WTC11 (cell line): ENCODE measurements around the gene RAI1. TPM values are rescaled to one million over a fixed set of nuclear protein-coding genes. Genes with fewer than 3 reads are reported as not detected.

Experiments
- ATAC-seq: fragments of 200-7000 bp; cut with Tn5 transposase; 2 replicates; pipeline ENCODE4 v1.10.0; 2021; ENCODE audit warnings: mild to moderate bottlenecking, moderate library complexity
- CTCF ChIA-PET: fragments of 300-600 bp; sonication (Branson Sonifier 250); formaldehyde crosslinking; loops from one replicate; lab custom pipeline; 2021; ENCODE audit warnings: antibody characterized with exemption; lab: Charles Lee
- POLR2A ChIA-PET: fragments of 350-600 bp; sonication (Branson Sonifier 250); formaldehyde crosslinking; loops from one replicate; lab custom pipeline; 2021; ENCODE audit warnings: antibody characterized with exemption; lab: Charles Lee
- DNase-seq: peaks from one replicate; pipeline ENCODE4 v3.0.0; 2021; ENCODE audit warnings: low spot score
- H3K27ac Mint-ChIP-seq: 2 replicates; pipeline ENCODE4 v1.8.0; 2021; ENCODE audit warnings: mixed read lengths
- H3K27me3 Mint-ChIP-seq: 2 replicates; pipeline ENCODE4 v1.8.0; 2021; ENCODE audit warnings: low read depth, mild to moderate bottlenecking, moderate library complexity, mixed read lengths
- H3K36me3 Mint-ChIP-seq: 2 replicates; pipeline ENCODE4 v1.8.0; 2021; ENCODE audit warnings: mixed read lengths
- H3K4me1 Mint-ChIP-seq: 2 replicates; pipeline ENCODE4 v1.8.0; 2022; ENCODE audit warnings: mixed read lengths
- H3K4me3 Mint-ChIP-seq: 2 replicates; pipeline ENCODE4 v1.8.0; 2021; ENCODE audit warnings: mild to moderate bottlenecking, moderate library complexity, mixed read lengths
- H3K9me3 Mint-ChIP-seq: 2 replicates; pipeline ENCODE4 v1.8.0; 2021; ENCODE audit warnings: mixed read lengths
- CREM ChIP-seq: sonication (generic); formaldehyde crosslinking; IDR thresholded peaks from 2 replicates; pipeline ENCODE4 v1.8.1; 2022; ENCODE audit warnings: mild to moderate bottlenecking, missing genetic modification reagents, moderate library complexity
- ETV6 ChIP-seq: sonication (generic); formaldehyde crosslinking; IDR thresholded peaks from 2 replicates; pipeline ENCODE4 v1.8.1; 2022; ENCODE audit warnings: mild to moderate bottlenecking, missing genetic modification reagents
- FOXK1 ChIP-seq: sonication (generic); formaldehyde crosslinking; IDR thresholded peaks from 2 replicates; pipeline ENCODE4 v1.8.0; 2022; ENCODE audit warnings: mild to moderate bottlenecking, moderate library complexity, missing genetic modification reagents
- GABPB1 ChIP-seq: sonication (generic); formaldehyde crosslinking; IDR thresholded peaks from 2 replicates; pipeline ENCODE4 v1.8.1; 2023; ENCODE audit warnings: mild to moderate bottlenecking, missing genetic modification reagents
- GRHL2 ChIP-seq: fragments of 250-450 bp; sonication (Bioruptor Pico); IDR thresholded peaks from 2 replicates; pipeline ENCODE4 v1.8.0; 2022; ENCODE audit warnings: mild to moderate bottlenecking, moderate library complexity; ENCODE audit not compliant: insufficient replicate concordance, severe bottlenecking
- NR3C1 ChIP-seq: sonication (generic); formaldehyde crosslinking; conservative IDR thresholded peaks from 2 replicates; pipeline ENCODE4 v1.8.1; 2023; ENCODE audit warnings: low read depth, mild to moderate bottlenecking, missing genetic modification reagents
- SP1 ChIP-seq: sonication (generic); formaldehyde crosslinking; conservative IDR thresholded peaks from 2 replicates; pipeline ENCODE4 v1.8.1; 2022; ENCODE audit warnings: missing genetic modification reagents
- ZNF263 ChIP-seq: sonication (generic); formaldehyde crosslinking; IDR thresholded peaks from 2 replicates; pipeline ENCODE4 v1.8.1; 2022; ENCODE audit warnings: low read depth, mild to moderate bottlenecking, moderate library complexity, missing genetic modification reagents
- ZNF423 ChIP-seq: fragments of 250-450 bp; sonication (Bioruptor Pico); IDR thresholded peaks from 2 replicates; pipeline ENCODE4 v2.1.2; 2022; ENCODE audit warnings: mild to moderate bottlenecking, moderate library complexity
- total RNA-seq: library from RNA; stranded (reverse); gene quantifications from 3 replicates; pipeline ENCODE4 v1.2.3, GENCODE V29; 2021

The RAI1 gene
- total RNA-seq, 1 experiment from 2014 or later, result 12.7 TPM

DNA sequence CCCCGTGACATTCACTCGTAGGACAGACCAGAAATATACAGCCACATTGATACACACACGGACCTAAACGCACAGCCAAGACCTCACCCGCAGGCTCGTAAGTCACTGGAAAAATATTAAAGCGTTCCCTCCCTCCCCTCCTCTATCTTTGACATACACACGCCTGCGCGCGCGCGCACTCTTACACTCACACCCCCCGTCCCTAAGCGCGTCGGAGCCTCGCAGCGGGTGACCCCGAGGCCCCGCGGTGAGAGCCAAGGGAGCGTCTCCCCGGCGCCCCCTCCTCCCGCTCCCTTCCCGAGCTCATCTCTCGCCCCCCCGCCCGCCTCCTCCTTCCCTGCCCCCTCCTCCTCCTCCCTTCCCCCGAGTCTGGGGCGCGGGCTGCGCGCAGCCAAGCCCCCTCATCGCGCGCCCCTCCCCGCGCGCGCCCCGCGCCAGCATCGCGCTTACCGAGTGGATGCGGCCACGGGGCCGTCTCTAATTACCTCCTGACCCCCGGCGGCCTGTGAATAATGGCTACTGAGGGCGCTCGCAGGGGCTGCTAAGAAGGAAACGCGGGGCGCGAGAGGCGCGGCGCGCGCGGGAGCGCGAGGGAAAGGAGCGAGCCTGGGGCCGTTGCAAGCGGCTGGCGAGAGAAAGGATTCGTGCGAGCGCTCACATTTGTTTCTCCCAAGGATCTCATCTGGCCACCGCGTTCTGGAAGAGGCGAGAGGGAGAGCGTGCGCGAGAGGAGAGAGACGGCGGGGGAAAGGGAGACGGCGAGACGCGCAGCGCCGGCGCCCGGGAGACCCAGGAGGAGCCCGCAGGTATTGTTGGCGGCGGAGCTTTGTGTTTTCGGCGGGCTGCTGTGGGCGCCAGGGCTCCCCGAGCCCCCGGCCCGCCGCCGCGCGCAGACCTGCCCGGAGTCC, 42.4 kb downstream of the RAI1 start:
- Mint-ChIP-seq H3K27me3 (peaks cover 98% of the 10 kb centered on the region), H3K36me3 (no peaks in the 10 kb centered on the region), H3K9me3 (no peaks in the 10 kb centered on the region), H3K4me3 (peak overlapping the region; percentile 81), H3K4me1 (peaks cover 43% of the 10 kb centered on the region), H3K27ac (no peak overlapping the region)
- POLR2A ChIA-PET, result interaction anchor here (1.2 kb wide), 1 partner anchor 18 kb away, joined by 3 read pairs; no protein-coding TSS in a partner anchor
- DNase-seq (peak; percentile 57), ATAC-seq (peak; percentile 3; the same call in 1 of the 2 replicates)
- CTCF ChIA-PET, result interaction anchor here (0.6 to 2.2 kb wide), 5 partner anchors 16 to 227 kb away, joined by 3 to 9 read pairs (median 5); partner anchors contain the start of gene RASD1
- no peak for TF ChIP-seq NR3C1 (CRISPR knock-in tag)
- TF ChIP-seq ZNF423 (CRISPR knock-in tag), result peak; percentile 47; the same call in 1 of the 2 replicates
- no peak for TF ChIP-seq CREM (CRISPR knock-in tag)
- no peak for TF ChIP-seq SP1

GRCh38 chr17:17724307-17725010, 43.2 kb downstream of the RAI1 start:
- ATAC-seq, result peak; percentile 54
- TF ChIP-seq FOXK1 (CRISPR knock-in tag), result 0 out of 2 replicates have a peak, but pooled peaks have one; percentile 38
- 0 out of 2 replicates have a peak, but pooled peaks have one; percentile 38 for TF ChIP-seq SP1
- no peak for TF ChIP-seq GABPB1 (CRISPR knock-in tag)
- peaks cover 98% of the 10 kb centered on the region for H3K27me3 Mint-ChIP-seq
- CTCF ChIA-PET, result interaction anchor here (0.6 to 2.2 kb wide), 11 partner anchors 11 to 228 kb away, joined by 3 to 10 read pairs (median 3); partner anchors contain the start of gene RASD1
- H3K9me3 Mint-ChIP-seq, result no peaks in the 10 kb centered on the region
- no peak overlapping the region for H3K27ac Mint-ChIP-seq
- H3K36me3 Mint-ChIP-seq, result no peaks in the 10 kb centered on the region
- peak overlapping the region; percentile 81 for H3K4me3 Mint-ChIP-seq
- H3K4me1 Mint-ChIP-seq, result peaks cover 43% of the 10 kb centered on the region
- DNase-seq, result peak; percentile 66
- POLR2A ChIA-PET, result interaction anchor here (0.7 to 1.1 kb wide), 2 partner anchors 29 to 132 kb away, joined by 3 read pairs; no protein-coding TSS in a partner anchor

DNA sequence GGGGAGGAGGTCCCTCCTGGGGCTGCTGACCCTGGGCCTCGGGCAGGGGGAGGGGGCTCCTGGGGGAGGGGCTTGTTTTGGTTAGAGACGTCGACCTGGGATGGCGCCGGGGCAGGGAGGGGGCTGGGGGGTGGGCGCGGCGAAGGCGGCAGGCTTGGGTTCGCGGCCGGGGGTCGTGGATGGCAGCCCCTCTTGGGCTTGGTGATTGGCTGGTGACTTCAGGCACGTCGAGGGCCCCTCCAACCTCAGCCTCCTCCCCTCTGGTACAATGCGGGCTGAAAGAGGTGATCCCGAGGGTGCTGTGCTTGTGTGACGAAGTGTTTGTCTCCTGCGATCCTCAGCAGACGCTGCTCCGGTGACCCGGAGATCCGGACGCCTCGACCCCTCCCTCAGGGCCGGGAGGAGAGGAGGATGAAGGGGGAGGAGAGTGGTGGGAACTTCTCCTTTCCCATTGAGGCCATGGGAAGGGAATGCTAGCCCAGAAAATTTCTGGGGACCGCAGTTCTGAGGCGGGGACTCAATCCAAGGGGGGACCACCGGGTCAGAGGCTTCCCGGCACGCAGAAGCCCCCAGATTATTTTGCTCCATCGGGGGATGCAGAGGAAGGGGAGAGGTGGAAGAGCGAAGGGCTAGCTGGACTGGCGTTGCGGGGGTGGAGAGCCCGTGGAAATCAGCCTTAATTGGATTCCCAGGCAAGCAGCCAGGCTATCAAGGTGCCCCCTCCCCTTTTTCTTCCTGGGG, 43.9 kb downstream of the RAI1 start:
- POLR2A ChIA-PET, result interaction anchor here (0.6 to 1.1 kb wide), 3 partner anchors 30 to 491 kb away, joined by 3 read pairs; no protein-coding TSS in a partner anchor
- peak; percentile 63 for DNase-seq

GRCh38 chr17:17725752-17726457, 44.6 kb downstream of the RAI1 start:
- peak overlapping the region; percentile 81 for H3K4me3 Mint-ChIP-seq
- H3K27ac Mint-ChIP-seq, result no peak overlapping the region
- H3K9me3 Mint-ChIP-seq, result no peaks in the 10 kb centered on the region
- ChIA-PET CTCF (interaction anchor here (0.9 to 1.8 kb wide), 5 partner anchors 12 to 55 kb away, joined by 3 to 10 read pairs (median 3); no protein-coding TSS in a partner anchor), POLR2A (interaction anchor here (0.5 to 1.1 kb wide), 3 partner anchors 30 to 490 kb away, joined by 3 to 4 read pairs (median 3); no protein-coding TSS in a partner anchor)
- no peak for ATAC-seq
- peaks cover 95% of the 10 kb centered on the region for H3K27me3 Mint-ChIP-seq
- H3K36me3 Mint-ChIP-seq, result no peaks in the 10 kb centered on the region
- H3K4me1 Mint-ChIP-seq, result peaks cover 51% of the 10 kb centered on the region
- TF ChIP-seq ETV6 (CRISPR knock-in tag), result no peak
- TF ChIP-seq, all 79 proteins: peak for 0
- DNase-seq, result no peak

More for the DNA sequence above, 43.9 kb downstream of the RAI1 start:
- H3K27ac Mint-ChIP-seq, result 0 out of 2 replicates have a peak overlapping the region, but pooled peaks have one; percentile 29
- H3K4me3 Mint-ChIP-seq, result peak overlapping the region; percentile 81
- CTCF ChIA-PET, result interaction anchor here (0.6 to 1.8 kb wide), 11 partner anchors 11 to 229 kb away, joined by 3 to 10 read pairs (median 3); partner anchors contain the start of gene RASD1
- TF ChIP-seq ZNF263 (CRISPR knock-in tag) (peak; percentile 36; the same call in 1 of the 2 replicates), GRHL2 (CRISPR knock-in tag) (no peak)
- peaks cover 98% of the 10 kb centered on the region for H3K27me3 Mint-ChIP-seq
- peaks cover 51% of the 10 kb centered on the region for H3K4me1 Mint-ChIP-seq
- H3K9me3 Mint-ChIP-seq, result no peaks in the 10 kb centered on the region
- H3K36me3 Mint-ChIP-seq, result no peaks in the 10 kb centered on the region
- ATAC-seq, result peak; percentile 15
